Measurements from ENCODE around the gene TPT1. TPM values are rescaled to one million over a fixed set of nuclear protein-coding genes. Genes with fewer than 3 reads are reported as not detected.

Gene TPT1
- total RNA-seq, 1 donor from 2014 or later = 2,772 TPM

DNA sequence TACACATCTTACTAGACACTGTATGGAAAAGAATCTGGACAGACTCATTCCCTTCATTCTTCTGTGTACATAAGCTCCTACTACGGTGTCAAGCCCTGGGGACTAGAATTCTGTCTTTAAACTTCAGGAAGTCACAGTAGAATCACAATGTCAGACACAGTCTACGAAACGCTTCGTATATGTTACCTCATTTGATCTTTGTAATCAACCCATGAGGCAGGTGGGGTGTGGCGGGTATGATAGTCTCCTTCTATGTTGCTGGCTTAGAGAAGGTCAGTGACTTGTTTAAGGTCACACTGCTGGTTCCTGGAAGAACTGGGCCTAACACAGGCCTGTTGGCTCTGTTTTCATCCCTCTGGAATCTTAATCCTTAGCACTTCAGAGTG, 32.2 kb upstream of the TPT1 start:
- Mint-ChIP-seq H3K9me3 (no peaks in the 10 kb centered on the region), H3K4me3 (no peak overlapping the region), H3K27me3 (ENCODE audit: low read depth) (no peaks in the 10 kb centered on the region), H3K27ac (no peak overlapping the region), H3K36me3 (peaks cover 14% of the 10 kb centered on the region), H3K4me1 (peaks cover 6% of the 10 kb centered on the region)
- TF ChIP-seq, protein P1, sequence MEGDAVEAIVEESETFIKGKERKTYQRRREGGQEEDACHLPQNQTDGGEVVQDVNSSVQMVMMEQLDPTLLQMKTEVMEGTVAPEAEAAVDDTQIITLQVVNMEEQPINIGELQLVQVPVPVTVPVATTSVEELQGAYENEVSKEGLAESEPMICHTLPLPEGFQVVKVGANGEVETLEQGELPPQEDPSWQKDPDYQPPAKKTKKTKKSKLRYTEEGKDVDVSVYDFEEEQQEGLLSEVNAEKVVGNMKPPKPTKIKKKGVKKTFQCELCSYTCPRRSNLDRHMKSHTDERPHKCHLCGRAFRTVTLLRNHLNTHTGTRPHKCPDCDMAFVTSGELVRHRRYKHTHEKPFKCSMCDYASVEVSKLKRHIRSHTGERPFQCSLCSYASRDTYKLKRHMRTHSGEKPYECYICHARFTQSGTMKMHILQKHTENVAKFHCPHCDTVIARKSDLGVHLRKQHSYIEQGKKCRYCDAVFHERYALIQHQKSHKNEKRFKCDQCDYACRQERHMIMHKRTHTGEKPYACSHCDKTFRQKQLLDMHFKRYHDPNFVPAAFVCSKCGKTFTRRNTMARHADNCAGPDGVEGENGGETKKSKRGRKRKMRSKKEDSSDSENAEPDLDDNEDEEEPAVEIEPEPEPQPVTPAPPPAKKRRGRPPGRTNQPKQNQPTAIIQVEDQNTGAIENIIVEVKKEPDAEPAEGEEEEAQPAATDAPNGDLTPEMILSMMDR (IDR thresholded peaks at IDR 0.05; ENCODE audit: unreplicated experiment) = no peak
- DNase-seq (ENCODE audit: low spot score in 2 of 2, unreplicated experiment in 2 of 2) = no peak

DNA sequence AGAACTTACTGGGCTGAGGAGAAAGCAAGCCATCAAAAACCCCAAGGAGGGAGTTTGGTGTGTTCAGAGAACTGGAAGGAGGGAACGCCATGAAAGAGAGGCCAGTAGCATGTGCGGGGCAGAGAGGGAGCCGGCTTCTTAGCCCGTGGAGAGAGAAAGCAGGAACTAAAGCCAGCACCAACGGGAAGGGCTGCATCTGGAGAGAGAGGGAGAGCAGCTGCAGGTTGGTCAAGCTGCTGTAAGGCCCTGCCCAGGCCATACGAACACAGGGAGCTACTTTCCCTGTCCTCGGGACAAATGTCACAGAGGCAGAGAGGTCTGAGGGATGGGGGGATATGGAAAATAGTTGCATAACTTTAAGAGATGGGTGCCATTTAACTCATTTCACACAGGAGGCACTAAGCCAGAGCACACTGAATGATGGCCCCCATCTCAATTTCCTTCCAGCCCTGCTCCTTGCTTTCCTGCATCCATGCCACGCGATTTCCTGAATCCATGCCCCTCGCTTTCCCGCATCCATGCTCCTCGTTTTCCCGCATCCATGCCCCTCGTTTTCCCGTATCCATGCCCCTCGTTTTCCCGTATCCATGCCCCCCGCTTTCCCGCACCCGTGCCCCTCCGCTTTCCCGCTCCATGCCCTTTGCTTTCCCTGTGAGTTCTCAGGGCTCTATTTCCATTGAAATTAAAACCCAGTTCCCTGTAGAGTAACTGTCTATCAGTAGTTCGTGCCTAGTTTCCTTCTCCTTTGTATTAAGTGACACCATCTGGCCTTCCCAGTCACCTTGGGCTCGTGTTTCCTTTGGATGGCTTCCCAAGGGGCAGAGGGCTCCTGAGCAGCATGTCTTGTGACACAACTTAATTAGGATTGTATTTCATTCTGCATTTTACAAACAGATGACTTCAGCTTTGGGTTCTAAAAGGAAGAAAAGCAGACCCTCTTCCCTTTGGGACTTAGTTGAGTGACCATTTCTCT, 31.5 kb upstream of the TPT1 start:
- no peaks in the 10 kb centered on the region for H3K27me3 Mint-ChIP-seq (ENCODE audit: low read depth)
- H3K27ac Mint-ChIP-seq = no peak overlapping the region
- no peak for DNase-seq (ENCODE audit: low spot score in 2 of 2, unreplicated experiment in 2 of 2)
- TF ChIP-seq, protein P1 (IDR thresholded peaks at IDR 0.05; ENCODE audit: unreplicated experiment) = no peak
- no peaks in the 10 kb centered on the region for H3K9me3 Mint-ChIP-seq
- H3K4me3 Mint-ChIP-seq = no peak overlapping the region
- peaks cover 6% of the 10 kb centered on the region for H3K4me1 Mint-ChIP-seq
- peaks cover 14% of the 10 kb centered on the region for H3K36me3 Mint-ChIP-seq

DNA sequence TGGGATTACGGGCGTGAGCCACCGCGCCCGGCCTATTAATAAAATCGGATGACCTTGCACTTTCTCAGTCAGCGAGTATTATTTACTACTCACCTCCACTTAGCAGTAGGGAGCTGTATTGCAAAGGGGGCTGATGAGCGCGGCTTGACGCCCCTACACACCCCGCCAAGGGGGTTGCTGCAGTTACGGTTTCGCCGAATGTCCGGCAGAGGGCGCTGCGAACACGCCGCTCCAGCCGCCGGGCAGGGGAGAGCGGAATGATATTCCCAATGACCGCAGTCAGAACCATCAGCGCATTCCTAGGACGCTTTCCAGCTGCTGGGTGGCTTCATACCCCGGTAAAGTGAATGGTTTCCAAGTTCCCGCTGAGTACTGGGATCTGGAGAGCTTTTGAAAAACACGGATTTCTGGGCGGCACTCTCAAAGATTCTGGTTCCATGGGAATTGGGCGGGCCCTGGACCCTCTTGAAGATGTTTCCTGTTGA, 30.0 kb upstream of the TPT1 start:
- H3K4me3 Mint-ChIP-seq = peak overlapping the region; percentile 6
- DNase-seq (ENCODE audit: low spot score in 2 of 2, unreplicated experiment in 2 of 2) = peak; percentile 67 to 84
- H3K4me1 Mint-ChIP-seq = peaks cover 6% of the 10 kb centered on the region
- no peaks in the 10 kb centered on the region for H3K9me3 Mint-ChIP-seq
- H3K27me3 Mint-ChIP-seq (ENCODE audit: low read depth) = no peaks in the 10 kb centered on the region
- H3K36me3 Mint-ChIP-seq = peaks cover 16% of the 10 kb centered on the region
- TF ChIP-seq, protein P1 (IDR thresholded peaks at IDR 0.05; ENCODE audit: unreplicated experiment) = peak; percentile 94
- H3K27ac Mint-ChIP-seq = no peak overlapping the region

DNA sequence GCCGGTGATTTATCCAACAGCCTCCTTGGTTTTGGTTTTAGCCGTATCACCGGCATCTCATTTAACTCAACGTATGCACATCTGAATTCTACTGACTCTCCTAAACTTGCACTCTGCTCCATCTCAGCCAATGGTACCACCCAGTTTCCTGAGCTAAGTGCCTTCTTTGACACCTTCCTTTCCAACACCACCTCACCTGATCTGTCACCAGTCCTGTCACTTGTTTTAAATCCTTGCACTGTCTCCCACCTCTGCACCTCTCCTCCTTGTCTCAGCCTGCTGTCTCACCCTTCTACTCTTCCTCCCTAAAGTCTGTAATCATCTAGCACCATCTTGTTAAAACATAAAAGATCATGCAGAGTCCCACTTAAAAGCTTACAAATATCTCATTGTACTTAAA, 28.1 kb upstream of the TPT1 start:
- Mint-ChIP-seq H3K36me3 (peaks cover 21% of the 10 kb centered on the region), H3K4me1 (peaks cover 6% of the 10 kb centered on the region), H3K27ac (no peak overlapping the region), H3K9me3 (peaks cover 2% of the 10 kb centered on the region), H3K4me3 (no peak overlapping the region), H3K27me3 (ENCODE audit: low read depth) (no peaks in the 10 kb centered on the region)
- TF ChIP-seq, protein P1 (IDR thresholded peaks at IDR 0.05; ENCODE audit: unreplicated experiment) = no peak
- no peak for DNase-seq (ENCODE audit: low spot score in 2 of 2, unreplicated experiment in 2 of 2)

GRCh38 chr13:45368571-45368970, 27.6 kb upstream of the TPT1 start:
- DNase-seq (ENCODE audit: low spot score in 2 of 2, unreplicated experiment in 2 of 2) = no peak
- TF ChIP-seq, protein P1 (IDR thresholded peaks at IDR 0.05; ENCODE audit: unreplicated experiment) = no peak
- peaks cover 7% of the 10 kb centered on the region for H3K9me3 Mint-ChIP-seq
- no peak overlapping the region for H3K27ac Mint-ChIP-seq
- H3K36me3 Mint-ChIP-seq = peaks cover 25% of the 10 kb centered on the region
- no peak overlapping the region for H3K4me3 Mint-ChIP-seq
- H3K27me3 Mint-ChIP-seq (ENCODE audit: low read depth) = no peaks in the 10 kb centered on the region
- H3K4me1 Mint-ChIP-seq = peaks cover 6% of the 10 kb centered on the region

All from mesothelial cell of epicardium (in vitro differentiated cells).